Activated CD8-positive, alpha-beta memory T cell treated with anti-CD3 and anti-CD28 coated beads for 36 hours (primary cell): ENCODE data around the gene CIPC. TPM values are rescaled to one million over a fixed set of nuclear protein-coding genes. Genes with fewer than 3 reads are reported as not detected.

Source experiments
- CTCF ChIA-PET: fragments of 350-600 bp; sonication (Branson Sonifier 250); formaldehyde crosslinking; loops from one replicate; lab custom pipeline; 2021; ENCODE audit warnings: antibody characterized with exemption; lab: Charles Lee
- POLR2A ChIA-PET: fragments of 350-600 bp; sonication (Branson Sonifier 250); formaldehyde crosslinking; loops from one replicate; lab custom pipeline; 2021; ENCODE audit warnings: antibody characterized with exemption; lab: Charles Lee
- total RNA-seq, 2 experiments: library from RNA; stranded (reverse); gene quantifications; one replicate each; pipeline ENCODE4 v1.2.3, GENCODE V29; 2021

CIPC gene
- total RNA-seq, 2 experiments from 2014 or later, result 11.2 to 12.0 TPM

DNA sequence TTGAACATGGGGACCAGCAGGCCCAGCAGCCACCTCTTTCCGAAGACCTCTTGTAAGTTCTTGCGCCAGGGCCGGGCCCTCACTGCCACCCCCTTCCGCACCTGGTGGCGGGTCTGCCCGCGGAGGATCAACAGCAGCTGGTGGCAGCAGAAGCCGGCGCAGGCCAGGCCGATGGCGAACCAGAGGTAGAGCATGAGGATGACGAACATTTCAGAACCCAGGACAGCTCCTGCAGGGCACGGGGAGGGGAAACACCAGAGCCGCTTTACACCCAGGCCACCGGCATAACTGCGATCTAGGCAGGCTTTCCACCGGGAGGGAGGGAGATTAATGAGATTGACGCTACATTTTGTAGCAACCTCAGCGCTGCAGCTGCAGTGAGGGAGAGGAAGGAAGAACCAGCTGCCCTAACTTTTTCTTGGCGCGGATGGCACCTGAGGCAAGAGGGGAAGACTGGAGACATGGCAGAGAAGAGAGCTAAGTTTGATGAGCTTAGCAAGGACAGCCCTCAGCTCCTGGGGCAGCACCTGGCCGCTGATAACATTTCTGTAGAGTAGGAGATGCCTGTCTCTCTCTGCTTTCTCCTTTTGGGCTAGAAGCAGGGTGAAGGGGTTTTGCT, 35.8 kb downstream of the CIPC start:
- POLR2A ChIA-PET, result no interaction called here
- CTCF ChIA-PET, result interaction anchor here (0.8 to 1.0 kb wide), 3 partner anchors 9 to 18 kb away, joined by 3 to 4 read pairs (median 3); no protein-coding TSS in a partner anchor

DNA sequence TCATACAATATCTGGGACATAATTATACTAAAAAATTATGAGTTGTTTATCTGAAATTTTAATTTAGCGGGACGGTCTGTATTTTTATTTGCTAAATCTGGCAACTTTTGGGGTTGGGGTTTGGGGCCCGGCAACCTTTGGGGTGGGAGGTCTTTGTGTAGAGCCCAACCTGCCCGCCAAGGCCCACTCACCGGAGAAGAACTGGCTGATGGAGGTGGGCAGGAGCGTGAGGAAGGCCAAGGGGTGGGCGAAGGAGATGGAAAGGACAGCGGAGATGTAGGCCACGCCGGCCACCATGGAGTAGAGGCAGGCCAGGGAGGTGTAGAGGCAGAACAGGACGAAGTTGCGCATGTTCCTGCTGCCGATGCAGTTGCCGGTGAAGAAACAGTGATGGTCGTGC, 41.0 kb downstream of the CIPC start:
- POLR2A ChIA-PET, result no interaction called here

DNA sequence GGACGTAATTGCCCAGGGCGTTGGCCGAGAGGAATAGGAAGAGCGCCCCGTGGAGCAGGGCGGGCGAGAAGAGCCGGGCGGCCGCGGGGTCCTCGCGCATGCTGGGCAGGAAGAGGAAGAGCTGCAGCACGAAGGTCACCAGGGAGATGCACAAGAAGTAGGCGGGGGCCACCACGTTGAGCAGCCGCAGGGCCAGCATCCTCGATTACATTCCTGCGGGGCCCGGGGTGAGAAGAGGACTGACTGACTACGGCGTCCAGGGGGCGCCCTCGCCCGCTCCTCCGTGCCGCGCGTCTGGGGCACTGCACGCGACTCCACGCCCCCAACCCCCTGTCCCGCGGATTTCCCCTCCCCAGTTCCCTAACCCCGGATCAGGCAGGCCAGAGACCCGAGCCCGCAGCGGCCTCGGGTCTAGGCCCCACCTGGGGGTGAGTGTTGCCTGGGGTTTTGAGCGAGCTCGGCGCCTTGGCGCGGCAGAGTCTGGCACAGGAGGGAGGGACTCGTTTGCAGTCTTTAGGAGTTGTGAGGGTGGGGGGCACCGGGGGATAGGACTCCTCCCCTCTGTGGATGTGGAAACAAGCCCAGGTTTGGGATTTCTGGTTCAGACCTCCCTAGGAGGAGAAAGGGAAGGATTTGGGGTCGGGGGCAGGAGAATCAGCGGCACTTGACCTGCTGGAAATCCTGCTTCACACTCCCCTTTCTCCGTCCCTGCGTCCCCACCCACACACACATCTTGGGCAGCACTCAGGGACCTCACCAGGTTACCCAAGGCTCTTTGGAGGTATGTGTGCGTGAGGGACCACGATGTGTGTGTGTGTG, 41.7 kb downstream of the CIPC start:
- POLR2A ChIA-PET, result no interaction called here
- CTCF ChIA-PET, result interaction anchor here (0.6 to 1.9 kb wide), 6 partner anchors 10 to 181 kb away, joined by 3 to 5 read pairs (median 4); partner anchors contain the start of genes GSTZ1 and POMT2

More for the DNA sequence above, 41.0 kb downstream of the CIPC start:
- CTCF ChIA-PET, result interaction anchor here (0.7 to 1.8 kb wide), 3 partner anchors 13 to 177 kb away, joined by 3 to 5 read pairs (median 5); no protein-coding TSS in a partner anchor

DNA sequence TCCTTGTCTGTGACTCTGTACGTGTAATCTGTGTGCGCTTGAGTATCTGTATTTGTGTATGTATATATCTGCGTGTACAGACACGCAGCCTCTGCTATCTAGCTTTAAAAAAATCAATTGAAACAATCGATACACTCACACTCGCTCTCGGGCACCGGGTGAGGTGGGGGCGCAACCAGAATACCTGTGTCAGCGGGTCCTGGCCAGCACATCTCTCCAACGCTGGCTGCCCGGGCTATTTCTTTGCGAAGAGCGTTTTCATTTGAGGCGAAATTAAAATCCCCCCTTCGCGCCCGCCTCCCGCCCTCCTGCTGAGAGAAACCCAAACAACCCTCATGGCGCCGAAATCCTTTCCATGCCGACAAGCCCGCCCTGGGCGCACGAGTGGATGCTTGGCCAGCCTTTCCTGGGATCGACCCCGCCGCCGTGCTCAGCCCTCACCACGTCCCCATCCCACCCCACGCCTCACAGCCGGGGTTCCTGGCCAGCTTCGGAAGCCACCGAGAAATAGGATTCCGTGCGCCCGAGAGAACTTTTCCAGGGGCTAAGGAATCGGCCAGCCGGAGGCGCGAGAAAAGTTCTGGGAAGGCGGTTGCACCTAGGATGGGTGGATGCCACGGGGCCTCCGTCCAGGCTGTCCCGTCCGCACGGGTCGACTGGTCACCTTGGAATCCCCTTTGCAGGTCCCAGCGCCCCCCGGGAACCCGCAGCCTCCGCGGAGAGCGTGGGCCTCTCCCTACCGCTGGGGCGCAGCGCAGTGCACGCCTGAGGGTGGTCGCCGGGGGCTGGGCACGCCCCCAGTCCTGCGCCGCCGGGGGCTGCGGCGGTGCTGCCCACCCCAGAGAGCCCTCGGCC, 42.5 kb downstream of the CIPC start:
- CTCF ChIA-PET, result interaction anchor here (1.0 to 1.9 kb wide), 6 partner anchors 9 to 175 kb away, joined by 3 to 5 read pairs (median 4); no protein-coding TSS in a partner anchor
- POLR2A ChIA-PET, result no interaction called here

DNA sequence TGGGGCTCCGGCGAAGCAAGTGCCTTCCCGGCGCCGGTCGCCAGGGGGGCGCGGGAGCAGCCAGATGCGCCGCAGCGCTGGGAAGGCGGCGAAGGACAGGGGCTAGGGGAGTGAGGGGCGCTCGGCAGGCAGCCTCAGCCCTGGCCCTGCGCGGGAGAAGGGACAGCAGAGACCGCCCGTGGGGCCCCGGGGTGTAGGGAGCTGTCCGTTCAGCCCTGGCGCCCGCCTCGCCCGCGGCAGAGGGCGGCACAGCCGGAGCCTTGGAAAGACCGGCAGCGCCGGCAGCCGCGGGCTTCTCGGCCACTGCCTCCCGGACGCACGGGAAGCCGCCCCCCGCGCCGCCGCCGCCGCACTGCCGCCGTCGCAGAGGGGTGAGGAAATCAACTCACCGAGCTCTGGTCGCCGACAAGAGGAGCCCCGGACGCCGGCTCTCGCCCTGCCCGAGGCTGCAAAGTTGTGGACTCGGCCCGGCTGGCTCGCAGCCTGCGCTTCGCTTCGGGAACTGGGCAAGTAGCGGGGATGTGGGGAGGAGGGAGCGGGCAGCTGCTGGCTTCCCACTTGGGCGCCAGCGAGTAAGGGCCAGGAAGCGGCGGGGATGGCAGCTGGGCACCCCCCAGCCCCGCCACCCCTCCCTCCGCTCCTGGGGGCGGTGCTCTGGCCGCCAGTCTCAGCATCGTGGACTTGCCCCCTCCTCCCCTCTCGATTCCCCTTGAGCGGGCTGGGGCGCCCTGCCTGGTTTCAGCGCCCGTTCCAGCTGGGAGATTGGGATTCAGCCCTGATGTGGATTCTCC, 43.4 kb downstream of the CIPC start, which contains the start of gene ZDHHC22:
ZDHHC22 (minus strand) TSS at position 578 of the 791 bp plus-strand sequence. CDS start 2,053 bp downstream, outside the sequence.
- ChIA-PET POLR2A (no interaction called here), CTCF (interaction anchor here (1.0 to 3.1 kb wide), 7 partner anchors 8 to 174 kb away, joined by 3 to 12 read pairs (median 4); no protein-coding TSS in a partner anchor)

DNA sequence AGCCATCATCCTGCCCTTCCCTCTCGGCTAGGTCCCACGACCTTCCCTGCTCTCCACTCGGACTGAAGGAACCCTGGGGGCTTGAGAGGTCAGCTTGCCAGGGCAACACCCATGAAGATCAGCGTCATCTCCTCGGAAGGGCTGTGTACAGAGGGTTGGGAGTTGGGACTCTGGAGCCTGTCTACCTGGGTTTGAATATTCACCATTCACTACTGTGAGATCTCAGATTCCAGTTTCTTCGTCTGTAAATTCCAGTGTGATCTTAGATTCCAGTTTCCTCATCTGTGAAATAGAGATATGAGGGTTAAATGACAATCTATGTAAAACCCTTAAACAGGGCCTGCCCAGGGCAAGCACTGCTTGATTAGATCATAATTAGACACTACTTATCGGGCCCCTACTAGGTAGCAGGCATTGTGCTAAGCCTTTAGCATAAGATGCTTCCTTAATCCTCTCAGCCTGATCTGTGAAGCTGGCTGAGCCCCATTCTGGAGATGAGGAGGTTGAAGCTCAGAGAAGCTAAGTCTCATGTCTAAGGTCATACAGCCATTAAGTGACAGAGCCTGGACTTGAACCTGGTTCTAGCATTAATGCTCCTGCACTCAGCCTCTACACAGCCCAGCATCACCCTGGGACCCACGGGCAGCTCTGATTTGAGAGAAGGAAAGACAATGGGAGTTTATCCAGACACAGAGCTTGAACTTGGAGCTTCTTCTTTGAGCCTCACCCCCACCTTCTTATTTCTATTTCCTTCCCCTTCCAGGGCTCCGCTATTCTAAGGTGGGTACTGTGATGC, 44.1 kb downstream of the CIPC start:
- POLR2A ChIA-PET, result no interaction called here
- CTCF ChIA-PET, result interaction anchor here (1.2 to 3.1 kb wide), 4 partner anchors 9 to 174 kb away, joined by 3 to 12 read pairs (median 4); no protein-coding TSS in a partner anchor

DNA sequence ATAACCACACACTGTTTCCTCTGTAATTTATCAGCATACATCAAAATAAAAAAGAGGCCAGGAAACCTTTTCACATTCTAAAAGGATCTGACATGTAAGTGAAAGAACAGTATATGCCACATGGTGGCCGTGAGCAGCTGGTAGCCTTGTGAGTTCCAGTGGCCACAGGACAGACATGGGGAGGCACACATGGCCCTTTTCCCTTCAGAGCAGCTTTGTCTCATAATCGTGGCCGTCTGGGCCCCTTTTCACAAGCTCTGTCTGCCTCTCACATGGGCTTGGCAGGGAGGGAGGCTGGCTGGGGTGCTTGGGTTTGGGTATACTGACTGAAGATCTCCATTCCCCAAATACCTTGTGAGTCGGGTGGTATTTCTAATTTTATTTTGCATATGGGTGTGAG, 45.0 kb downstream of the CIPC start:
- CTCF ChIA-PET, result interaction anchor here (1.0 to 3.1 kb wide), 2 partner anchors 9 to 173 kb away, joined by 4 to 12 read pairs; no protein-coding TSS in a partner anchor
- POLR2A ChIA-PET, result no interaction called here

DNA sequence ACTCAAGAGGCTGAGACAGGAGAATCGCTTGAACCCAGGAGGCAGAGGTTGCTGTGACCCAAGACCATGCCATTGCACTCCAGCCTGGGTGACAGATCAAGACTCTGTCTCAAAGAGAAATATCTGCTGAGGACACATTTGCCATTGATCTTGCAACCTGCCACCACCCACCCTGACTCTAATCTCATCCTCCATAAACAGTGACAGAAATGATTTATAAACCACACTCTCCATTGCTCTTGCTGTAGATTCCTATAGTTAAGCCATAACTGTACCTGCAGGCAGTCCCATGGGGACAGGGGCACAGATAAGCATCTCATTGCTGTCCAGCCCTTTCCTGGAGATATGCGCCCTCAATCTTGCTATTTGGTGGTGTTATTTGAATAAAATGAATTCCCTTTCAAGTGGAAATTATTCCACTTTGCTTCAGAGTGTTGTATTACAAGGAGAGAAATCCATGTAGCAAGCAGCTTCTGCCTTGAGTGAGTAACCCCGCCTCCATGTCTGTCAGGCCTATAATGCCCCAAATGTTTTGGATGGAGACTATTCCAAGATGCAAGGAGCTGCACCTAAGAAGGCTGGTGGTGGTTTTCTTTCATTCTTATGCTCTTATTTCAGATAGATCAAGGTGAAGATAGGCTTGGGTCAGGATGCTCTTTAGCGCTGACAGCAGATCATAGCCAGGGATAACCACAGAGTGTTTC, 46.5 kb downstream of the CIPC start:
- ChIA-PET POLR2A (interaction anchor here (0.6 kb wide), 1 partner anchor 663 kb away, joined by 3 read pairs; no protein-coding TSS in a partner anchor), CTCF (interaction anchor here (3.1 kb wide), 1 partner anchor 171 kb away, joined by 12 read pairs; no protein-coding TSS in a partner anchor)

DNA sequence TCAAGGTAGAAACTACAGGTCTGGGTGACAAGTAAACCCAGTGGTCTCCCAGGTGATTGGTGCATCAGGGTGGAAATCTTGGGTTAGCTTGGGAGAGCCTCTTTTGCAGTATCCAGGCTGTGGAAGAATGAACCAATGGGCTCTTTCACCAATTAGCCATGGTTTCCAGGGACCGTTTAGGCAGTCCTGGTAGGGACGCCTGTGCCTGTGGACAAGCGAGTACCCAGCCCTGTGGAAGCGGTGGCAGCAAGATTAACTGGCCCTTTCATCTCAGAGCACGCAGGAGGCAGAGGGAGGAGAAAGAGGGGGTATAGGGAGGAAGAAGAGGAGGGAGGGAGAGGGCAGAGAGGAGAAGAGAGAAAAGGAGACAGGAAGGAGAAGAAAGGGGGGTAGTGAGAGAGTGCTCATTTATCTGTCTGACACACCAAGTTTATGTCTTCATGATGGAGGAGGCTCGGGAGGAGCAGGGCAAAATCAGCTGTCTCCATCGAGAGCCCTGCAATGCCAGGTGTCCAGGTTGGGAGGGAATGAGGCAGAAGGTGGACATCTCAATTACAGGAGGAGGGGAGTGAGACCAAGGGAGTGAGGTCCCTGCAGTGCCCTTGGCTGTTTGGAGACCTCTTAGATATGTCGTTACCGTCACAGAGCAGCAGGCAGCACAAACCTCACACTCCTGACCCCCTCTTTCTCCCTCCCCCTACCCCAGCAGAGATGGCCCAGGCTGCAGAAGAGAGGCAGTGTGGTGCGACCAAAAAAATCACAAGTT, 48.1 kb downstream of the CIPC start:
- CTCF ChIA-PET, result no interaction called here
- POLR2A ChIA-PET, result no interaction called here

DNA sequence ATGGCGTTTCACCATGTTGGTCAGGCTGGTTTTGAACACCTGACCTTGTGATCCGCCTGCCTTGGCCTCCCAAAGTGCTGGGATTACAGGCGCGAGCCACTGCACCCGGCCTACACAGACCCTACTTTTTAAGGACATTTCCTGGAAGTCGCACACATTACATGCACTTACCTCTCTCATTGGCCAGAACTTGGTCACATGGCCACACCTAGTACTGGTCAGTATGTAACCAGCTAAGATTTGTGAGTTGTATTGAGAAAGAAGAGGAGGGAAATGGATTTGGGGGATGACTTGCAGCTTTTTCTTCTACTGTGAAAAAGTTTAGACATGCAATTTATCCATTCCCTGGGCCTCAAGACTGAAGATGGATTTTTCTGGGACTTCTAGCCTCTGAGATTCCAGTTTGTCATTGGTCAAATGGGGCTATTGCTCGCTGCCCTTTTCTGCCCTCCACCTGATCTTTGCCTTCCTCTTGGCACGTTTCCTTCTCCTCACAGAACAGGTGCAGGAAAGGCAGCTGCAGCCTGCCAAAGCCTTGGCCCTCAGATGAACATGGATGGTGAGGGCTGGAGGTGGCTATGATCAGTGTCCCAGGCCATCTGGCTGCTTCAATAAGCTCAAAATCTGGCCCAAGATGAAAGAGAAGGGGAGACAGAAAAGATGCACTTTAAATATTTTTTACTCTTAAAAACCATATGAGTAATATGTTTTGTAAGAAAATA, 50.6 kb downstream of the CIPC start:
- CTCF ChIA-PET, result interaction anchor here (0.6 to 1.5 kb wide), 3 partner anchors 12 to 845 kb away, joined by 3 to 4 read pairs (median 3); no protein-coding TSS in a partner anchor

DNA sequence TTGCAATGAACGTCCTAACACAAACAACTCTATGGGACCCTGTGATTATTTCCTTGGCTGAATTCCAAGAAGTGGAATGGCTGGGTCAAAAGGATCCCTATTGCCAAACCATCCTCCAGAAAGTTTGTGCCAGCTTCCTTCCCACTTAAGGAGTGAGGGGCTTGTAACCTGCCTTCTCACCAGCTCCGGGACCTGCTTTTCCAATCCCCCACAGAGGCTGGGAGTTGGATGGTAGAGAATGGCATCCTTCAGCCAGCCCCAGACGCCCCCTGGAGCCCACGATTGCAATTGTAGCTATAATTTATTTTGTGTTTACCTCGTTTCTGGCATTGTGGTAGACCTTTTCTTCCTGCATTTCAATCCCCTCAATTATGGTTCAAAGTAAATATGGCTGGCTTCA, 53.2 kb downstream of the CIPC start:
- ChIA-PET POLR2A (no interaction called here), CTCF (interaction anchor here (0.6 to 3.9 kb wide), 8 partner anchors 9 to 275 kb away, joined by 3 to 24 read pairs (median 4); partner anchors contain the start of gene ZDHHC22)

More for the DNA sequence above, 50.6 kb downstream of the CIPC start:
- POLR2A ChIA-PET, result interaction anchor here (0.5 to 0.6 kb wide), 3 partner anchors 27 to 298 kb away, joined by 3 to 13 read pairs (median 3); no protein-coding TSS in a partner anchor

DNA sequence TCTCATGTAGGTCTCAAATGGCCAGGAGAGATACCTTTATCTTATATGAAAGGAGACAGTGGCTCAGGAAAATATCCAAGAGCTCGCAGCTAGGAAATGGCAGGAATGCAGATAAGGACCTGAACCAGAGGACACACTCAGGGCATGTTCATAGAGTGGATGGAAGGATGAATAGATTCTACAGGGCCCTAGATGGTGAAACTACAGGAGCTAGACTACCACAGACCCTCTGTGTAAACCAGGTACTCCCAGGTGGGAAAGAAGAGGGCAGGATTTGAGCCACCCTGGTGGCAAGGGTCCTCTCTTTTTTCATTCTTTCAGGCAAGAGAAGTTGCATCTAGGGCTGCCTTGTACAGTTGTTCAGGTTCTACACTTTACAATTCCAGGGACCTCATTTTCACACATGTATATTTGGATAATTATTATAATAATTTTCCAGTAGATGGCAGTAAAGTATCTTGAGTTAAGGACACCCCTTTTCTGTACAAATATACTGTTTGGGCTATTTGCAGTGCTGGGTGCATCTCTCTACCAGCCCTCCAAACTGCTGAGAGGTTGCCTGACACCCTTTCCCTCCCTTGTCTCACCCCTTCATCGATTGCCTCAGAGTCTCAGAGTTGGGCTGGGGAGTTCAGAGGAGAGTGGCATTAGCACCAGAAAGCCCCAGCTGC, 54.0 kb downstream of the CIPC start:
- POLR2A ChIA-PET, result interaction anchor here (0.5 kb wide), 1 partner anchor 169 kb away, joined by 3 read pairs; no protein-coding TSS in a partner anchor
- CTCF ChIA-PET, result interaction anchor here (0.6 to 3.9 kb wide), 8 partner anchors 10 to 276 kb away, joined by 3 to 24 read pairs (median 4); partner anchors contain the start of gene ZDHHC22

DNA sequence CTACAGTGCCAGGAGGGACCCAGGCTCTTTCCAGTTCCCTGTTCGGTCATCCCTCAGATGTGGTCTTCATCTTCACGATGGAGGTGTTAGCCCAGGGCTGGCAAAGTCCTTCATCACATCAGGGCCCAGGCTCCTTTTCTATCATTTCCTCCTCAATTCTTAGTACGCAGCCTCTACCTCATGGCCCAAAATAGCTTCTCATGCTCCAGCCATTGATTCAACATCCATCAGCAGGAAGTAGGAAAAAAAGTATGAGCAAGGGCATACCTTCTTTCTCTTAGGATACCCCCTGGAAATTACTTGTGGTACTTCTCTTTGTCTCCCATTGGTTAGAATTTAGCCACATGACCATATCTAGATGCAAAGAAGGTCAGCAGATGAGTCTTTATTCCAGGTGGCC, 55.7 kb downstream of the CIPC start:
- ChIA-PET CTCF (interaction anchor here (0.7 to 3.9 kb wide), 4 partner anchors 9 to 162 kb away, joined by 3 to 24 read pairs (median 3); no protein-coding TSS in a partner anchor), POLR2A (no interaction called here)

DNA sequence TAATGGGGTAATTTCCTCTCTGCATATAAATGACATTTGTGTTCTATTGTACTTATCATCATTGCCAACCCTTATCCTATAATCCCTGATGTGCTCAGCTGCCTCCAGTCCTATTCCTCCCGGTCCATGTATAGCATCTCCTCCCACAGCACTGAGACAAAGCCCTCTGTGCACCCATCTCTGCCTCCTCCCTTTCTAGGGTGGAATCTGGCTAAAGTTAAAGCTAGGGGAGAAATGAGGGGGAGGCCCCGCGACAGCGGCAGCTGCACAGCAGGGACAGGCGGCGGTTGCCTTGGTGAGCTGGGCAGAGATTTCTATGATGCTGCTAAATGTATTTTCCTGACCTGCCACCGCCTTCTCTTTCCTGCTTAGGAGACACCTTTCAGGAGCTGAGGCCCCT, 56.4 kb downstream of the CIPC start:
- ChIA-PET POLR2A (no interaction called here), CTCF (interaction anchor here (1.1 to 3.9 kb wide), 2 partner anchors 14 to 162 kb away, joined by 3 to 24 read pairs; no protein-coding TSS in a partner anchor)
